Stimulated activated CD8-positive, alpha-beta memory T cell treated with anti-CD3 and anti-CD28 coated beads, Interleukin-12 subunit alpha, Interleukin-12 subunit beta, amount 100 ng/mL, for 4 hours (primary cell): ENCODE data around the gene ANXA6.

Experiments
- DNase-seq: peaks from one replicate; pipeline ENCODE4 v3.0.0-alpha.2; 2020; ENCODE audit warnings: low read depth

The ANXA6 gene

DNA sequence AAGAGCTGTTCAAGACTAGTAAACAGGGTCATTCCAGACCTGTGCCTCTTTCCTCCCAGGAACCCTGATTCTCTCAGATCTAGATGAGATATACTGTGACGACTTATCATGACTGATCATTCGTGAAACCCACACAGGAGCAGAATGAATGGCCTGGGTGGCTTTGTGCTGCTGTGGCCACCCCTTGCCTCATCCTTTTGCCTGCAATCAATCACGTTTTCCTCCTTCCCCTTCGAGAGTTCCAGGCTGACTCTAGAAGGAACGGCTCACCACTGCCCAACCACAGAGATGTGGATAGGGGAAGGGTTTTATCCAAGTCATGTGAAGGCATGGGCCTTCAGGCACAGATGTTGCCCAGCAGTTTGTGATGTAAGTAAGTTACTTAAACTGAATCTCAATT, 5.8 kb downstream of the ANXA6 start:
- no peak for DNase-seq

DNA sequence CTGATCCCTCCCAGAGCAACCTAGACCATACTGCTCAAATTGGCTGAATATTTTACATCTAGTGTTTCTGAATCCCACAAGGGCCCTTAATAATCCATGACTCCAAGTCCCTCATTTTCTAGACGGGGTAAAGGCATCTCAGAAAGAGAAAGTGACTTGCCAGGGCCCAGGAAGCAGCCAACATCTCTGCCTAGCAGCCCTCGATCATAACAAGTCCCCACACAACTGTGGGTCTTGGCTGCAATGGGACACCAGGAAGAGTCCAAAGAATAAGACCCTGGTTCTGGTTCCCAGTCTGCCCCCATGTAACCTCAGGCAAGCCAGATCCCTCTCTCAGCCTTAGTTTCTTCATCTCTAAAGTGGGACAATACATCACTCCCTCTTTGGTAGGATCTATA, 6.3 kb downstream of the ANXA6 start:
- no peak for DNase-seq

DNA sequence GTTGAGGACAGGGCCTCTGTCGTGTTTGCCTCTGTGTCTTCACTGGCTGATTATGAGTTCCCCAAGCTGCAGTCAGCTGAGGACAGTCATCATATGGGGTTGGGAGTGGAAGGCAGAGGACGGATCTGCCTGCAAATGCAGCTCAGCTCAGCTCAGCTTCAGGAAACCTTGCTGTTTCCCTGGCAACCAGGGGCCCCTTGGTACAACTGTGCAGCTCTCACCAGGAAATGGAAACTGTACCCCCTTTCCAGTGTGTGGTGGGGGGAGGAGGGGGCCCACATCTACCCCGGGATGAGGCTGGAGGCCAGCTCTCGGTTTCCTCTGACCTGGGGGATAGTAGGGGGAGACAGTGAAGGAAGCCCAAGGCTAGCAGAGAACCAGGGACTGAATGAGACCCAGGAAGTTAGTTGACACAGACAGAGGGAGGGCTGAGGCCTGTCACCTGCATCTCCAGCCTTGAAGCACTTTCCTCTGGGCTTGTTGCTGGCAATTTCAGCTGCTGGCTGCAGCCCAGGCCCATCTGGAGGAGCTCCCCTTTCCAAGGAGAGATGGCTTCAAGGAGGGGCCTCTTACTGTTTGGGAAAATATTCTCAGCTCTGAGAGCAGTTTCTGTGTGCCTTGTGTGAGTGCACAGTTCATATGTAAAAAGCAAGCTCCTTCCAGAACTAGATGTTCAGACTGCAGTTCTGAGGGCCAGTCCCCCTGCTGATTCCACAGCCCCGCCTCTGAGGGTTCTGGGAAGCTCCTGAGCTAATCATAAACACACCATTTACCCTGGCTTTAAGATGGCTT, 6.9 kb downstream of the ANXA6 start:
- peak; percentile 36 for DNase-seq

DNA sequence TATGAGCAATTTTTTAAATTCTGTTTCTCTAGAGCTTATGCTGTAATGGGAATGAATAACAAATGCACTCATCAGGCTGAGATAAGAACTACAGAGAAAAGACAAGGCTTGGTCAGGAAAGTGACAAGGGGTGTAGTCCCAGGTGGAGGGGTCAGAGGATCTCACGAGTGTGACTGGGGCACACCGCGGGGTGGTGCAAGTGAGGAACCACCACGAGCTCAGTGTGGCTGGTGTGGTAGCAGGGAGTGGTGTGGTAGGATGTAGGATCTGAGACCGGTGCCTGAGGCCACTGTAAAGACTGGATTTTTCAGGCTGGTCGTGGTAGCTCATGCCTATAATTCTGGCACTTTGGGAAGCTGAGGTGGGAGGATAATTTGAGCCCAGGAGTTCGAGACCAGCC, 9.0 kb downstream of the ANXA6 start:
- DNase-seq, result no peak

DNA sequence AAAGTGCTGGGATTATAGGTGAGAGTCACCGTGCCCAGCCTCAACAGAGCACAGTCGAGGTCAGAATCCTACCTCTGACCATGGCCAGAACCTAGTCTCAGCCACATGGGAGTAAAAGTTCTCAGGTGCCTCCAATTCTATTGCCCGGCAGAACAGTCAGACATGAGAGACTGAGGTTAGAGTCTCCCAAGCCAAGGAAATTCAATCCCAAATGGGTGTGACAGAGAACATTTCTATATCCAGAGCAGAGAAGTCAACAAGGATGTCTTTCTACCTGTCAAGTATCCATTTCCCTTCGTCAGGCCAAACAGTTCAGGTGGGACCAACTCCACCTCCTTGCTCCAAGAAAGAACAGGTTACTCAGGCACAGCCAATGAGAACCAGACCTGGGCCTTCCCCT, 10.5 kb downstream of the ANXA6 start:
- no peak for DNase-seq

DNA sequence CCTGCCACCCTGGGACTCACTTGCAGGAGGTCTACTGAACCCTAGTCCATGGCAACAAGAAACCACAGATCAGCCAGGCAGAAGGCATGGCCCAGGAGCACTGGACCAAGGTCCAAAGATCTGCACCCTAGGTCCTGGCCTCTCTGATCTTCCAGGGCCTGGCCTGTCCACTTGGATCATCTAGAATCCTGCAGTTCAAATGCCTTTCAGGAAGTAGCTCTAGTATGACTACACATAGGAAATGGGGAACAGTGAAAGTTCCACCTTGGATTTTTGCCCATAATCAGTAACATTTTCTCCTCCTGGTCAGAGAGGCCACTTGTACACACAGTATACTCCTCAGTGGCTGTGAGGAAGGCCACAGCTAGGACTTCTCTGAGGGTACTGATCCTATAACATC, 11.5 kb downstream of the ANXA6 start:
- DNase-seq, result no peak

DNA sequence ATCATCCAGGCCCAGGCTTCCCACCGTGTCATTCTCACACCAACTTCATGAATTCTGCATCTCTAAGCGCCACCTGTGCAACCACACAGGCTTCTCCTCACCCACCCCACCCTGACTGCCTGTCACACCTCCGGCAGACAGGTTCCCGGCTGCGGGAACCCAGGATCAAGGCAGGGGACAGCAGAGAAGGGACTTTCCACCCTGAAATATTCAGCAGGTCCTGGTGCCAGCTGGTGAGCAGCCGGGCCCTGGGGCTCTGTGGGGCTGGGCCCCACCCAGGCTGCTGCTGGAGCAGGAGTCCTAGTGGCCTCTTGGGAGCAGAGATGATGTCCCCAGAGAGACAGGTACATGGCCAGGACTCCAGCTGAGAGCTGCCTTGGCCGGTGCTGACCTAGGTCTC, 12.7 kb downstream of the ANXA6 start:
- no peak for DNase-seq

DNA sequence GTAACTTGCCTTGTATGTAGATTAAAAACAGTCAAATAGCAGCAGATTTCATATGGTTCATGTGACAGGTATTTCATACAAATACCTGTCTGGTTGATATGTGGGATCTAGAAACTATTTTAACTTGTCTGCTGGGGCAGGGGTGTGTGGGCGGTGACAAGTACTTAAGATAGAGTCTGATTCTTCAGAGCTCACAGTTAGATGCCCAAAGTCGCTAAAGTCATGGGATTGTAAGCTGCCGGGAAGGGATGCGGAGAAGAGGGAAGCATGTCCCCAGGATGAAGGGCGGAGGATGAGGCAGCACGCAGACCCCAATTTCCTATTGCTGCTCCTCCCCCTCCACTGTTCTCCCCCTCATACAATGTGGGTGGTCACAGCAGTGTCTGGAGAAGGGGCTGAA, 13.3 kb downstream of the ANXA6 start:
- no peak for DNase-seq

DNA sequence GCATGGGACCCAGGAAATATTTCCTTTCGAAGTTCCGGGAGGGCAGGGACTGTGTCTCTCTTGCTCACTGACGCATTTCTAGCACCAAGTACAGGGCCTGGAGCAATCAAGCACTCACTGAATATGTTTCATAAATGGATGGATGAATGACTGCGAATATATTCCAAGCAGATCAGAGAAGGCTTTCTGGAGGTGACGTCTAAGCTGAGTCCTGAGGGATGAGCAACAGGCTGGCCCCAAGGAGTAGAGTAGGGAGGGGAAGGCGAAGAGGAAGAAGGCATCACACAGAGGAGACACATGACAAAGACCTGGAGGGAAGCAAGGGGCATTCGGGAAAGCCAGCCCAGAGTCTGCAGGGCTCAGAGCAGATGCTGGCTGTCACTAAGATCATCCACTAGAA, 13.9 kb downstream of the ANXA6 start:
- DNase-seq, result no peak

DNA sequence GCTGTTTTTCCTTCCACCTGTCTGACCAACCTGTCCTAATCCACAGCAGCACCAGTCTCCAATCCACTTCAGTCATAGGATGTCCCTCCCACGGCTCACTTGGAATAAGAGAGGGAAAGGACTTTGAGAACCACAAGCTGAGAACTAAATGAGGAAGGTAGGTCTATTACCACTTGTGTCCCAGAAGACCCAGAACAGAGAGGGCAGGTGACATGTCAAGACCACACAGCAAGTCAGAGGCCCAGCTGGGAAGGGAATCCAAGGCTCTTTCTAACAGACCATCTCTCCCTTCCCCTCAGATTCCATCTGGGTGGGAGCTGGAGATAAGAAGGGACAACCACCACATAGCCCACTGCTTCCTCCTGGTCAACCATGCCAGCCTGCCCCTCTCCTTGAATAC, 14.6 kb downstream of the ANXA6 start:
- DNase-seq, result no peak

DNA sequence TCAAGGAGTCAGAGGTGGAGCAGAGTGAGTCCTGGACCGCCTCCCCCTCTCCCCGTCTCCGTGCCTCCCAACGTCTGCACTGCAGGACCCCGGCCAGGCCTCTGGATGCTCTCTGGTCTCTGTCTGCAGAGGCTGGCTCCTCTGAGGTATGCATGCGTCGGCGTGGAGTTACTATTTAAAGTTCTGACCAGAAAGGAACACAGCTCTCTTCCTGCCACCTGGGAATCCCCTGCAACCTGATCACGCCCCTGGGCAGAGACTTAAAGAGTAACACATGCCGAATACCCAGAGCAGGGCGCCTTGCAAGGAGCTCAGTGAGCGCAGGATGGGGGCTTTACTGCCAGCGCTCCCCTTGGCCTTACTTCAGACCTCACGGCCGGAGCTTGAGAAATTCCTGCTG, 16.0 kb downstream of the ANXA6 start:
- DNase-seq, result no peak

DNA sequence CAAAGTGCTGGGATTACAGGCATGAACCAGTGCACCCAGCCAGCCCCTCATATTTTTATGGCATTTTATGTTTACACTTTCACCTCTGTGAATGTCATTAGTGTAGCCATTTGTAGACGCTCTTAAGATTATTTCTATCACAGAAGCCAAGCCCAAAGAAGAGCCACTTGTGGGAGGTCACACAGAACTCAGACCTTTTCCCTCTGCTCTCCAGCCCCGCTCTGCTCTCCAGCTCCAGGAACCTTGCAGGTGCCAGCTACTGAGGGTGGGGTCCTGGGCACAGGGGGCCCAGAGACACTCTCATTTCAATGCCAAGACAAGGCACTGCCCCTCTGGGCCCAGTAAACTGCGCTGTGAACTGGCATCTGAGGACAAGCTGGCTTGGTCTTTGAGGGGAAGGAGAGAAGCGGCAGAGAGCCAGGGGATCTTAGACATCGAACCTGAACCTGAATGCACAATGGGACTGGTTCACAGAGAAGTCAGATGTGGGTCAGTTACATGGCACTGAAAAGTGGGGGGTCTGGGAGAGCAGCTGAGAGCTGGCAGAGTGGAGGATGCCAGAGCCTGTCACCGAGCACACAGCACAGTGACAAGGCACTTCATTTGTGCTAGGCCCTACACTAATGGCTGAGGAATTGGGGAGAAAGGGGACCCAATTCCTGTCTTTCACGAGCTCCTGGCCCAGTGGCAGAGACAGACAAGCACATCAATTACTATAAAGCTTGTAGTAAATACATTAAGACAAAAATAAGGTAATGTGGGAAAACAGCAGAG, 16.7 kb downstream of the ANXA6 start:
- DNase-seq, result no peak

DNA sequence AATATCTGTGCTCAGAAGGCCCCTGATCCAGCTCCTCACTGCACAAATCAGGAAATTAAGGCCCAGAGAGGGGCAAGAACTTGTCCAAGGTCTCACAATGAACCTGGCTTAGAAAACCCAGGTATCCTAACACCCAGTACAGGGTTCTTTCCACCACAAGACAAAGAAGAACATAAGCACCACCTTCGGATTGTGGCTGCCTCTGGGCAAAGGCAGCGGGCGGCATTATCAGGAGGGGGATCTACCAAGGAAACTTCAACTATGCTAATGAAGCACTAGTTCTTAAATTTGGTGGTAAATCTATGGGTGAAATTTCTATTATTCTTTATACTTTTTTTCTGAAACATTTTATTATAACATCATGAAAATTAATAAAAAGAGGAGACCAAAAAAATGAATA, 17.9 kb downstream of the ANXA6 start:
- no peak for DNase-seq

DNA sequence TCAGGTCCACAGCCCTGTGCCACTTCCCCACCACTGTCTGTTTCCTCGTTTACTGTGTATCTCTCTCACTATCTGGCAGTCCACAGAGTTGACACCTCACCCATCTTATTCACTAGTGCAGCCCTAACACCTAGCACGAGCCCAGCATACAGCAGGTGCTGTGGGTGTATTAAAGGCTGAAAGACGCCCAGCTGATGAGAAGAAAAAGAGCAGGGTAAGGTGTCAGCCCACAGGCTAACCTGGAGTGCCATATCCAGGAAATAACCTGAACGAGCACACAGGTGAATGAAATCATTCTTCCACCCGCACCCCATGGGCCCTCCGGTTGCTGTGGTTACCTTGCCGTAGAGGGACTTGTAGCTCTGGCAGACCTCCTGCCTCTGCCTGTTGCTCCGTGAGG, 18.6 kb downstream of the ANXA6 start:
- DNase-seq, result no peak

DNA sequence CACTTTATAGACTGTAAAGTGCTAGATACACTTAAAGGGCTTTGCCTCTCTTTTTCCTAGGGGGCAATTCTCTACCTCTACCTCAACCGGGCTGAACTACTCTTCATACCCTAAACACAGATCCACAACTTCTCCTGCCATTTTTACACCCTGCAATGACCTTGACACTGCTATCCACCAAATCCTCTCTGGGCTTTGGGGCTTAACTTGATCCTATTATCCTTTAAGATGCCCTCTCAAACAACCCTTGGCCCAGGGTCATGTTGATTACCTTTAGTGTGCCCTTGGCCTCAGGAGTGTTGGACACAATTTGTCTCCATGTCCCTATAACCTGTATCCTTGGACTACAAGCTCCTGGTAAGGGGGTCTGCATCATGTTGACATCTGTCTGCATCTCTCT, 19.5 kb downstream of the ANXA6 start:
- DNase-seq, result no peak

DNA sequence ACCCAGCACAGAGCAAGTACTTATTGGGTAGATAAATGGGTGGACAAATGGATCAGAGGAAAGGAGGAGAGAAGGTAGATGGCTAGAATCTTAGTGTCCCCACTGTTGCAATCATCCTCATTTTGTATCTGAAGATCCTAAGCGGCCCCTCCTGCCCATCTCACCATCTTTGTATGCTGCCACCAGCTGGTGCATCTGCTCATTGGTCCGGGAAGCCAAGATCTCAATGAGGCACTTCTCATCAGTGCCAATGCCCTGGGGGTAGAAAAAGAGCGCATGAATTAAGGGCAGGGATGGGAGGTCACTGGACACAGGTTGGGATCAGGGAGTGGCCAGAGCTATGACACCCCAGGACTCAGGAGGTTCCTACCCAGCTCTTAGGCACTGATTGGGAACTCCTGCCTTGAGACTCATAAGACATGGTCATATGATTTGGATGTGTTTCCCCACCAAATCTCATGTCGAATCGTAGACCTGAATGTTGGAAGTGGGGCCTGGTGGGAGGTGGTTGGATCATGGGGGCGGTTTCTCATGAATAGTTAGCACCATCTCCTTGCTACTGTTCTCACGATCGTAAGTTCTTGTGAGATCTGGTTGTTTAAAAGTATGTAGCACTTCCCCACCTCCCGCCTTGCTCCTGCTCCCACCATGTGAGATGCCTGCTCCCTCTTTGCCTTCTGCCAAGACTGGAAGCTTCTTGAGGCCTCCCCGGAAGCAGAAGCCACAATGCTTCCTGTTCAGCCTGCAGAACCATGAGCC, 20.3 kb downstream of the ANXA6 start:
- no peak for DNase-seq

DNA sequence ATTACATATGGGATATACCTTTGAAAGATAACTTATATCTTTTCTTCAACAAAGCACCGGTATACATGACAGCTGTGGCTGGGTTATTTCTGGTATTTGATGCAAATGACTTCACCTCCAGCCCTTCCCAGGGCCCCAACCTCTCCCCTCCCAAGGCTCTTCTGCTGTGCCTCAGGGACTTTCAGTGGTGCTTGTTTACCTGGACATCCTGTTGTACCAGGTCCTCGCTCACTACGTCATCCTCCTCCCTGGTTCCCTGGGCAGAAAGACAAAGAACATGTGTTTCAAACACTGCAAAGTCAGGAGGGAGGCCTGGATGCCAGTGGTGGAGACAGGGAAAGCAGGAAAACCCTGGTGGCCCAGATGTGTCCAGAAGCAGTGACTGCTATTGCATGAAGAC, 23.4 kb downstream of the ANXA6 start:
- no peak for DNase-seq

DNA sequence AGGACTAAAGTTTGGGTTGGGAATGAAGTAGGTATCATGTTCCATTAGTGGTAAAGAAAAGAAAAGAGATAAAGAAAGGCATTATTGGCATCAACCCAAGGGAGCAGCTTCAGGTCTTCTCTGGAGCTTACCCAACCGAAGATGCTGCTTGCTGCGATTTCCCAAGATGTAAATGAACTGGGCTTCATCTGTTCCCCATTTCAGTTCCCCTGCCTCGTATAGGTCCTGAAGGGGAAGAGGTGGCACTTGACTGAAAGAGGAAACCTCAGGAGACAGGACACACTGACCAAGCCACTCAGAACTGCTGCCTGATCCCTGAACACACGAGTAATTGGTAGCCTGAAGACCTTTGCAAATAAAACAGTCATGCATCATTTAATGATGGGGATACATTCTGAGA, 24.6 kb downstream of the ANXA6 start:
- DNase-seq, result no peak

DNA sequence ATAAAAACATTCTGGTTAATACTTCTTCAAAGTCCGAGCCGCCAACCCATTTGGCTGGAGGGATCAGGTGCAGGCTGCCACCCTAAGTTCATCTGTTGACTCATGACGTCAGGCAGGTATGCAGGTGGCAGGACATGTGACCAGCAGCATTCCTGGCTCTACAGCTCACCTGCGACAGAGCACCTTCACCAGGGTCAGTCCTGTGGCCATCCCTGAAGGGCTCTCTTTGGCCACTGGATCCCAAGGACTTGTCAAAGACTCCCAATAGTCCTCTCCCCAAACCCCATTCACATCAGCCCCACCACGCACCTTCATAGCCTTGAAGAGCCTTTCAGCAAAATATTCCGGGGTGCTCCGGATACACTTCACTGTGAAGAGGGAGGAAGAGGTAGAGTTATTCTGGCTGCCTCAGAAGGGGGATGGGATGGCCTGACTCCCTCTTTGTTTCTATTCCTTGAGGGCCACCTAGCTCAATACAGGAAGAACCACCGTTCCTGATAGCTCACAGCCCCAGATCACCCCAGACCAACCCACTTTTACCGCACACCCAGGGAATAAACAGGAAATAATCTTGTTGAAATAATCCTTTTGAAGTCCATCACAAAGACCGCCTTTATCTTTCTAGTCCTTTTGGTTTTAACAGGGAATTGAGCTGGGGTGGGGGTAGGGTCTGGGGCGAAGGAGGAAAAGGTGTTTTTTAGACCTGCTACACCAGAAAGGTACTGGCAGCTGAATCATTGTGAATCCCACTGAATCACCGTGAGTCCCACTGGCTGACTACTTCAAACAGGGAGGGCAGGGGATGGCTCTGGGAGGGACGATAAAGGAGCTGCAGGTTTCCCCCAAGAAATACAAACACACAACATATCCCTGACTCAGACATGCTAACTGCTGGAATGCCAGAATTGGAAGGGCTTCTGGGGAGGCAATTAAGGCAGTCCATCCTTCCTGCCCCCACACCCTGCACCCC, 26.4 kb downstream of the ANXA6 start:
- DNase-seq, result no peak

DNA sequence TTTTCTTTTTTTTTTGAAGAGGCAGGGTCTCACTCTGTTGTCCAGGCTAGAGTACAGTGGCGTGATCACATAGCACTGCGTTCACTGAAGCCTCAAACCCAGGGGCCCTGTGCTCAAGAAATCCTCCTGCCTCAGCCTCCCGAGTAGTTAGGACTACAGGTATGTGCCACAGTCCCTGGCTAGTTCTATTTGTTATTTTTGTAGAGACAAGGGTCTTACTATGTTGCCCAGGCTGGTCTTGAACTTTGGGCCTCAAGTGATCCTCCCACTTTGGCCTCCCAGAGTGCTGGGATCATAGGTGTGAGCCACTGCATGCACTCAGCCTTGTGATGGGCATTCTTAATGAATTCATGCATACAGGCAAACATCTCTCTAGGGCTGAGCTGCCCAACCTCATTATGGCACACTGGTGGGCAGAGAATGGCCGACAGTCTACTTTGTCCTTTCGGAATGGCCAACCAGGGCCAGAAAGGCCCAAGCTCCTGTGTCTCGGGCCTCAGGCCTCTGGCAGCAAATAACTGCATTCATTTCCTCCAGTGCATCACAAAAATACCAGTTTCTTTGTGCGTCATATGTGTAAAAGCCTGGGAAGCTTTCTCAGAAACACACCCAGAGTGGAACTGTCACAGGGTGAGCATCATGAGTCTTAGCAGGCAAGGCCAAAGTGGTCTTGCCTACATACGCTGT, 27.2 kb downstream of the ANXA6 start:
- no peak for DNase-seq

DNA sequence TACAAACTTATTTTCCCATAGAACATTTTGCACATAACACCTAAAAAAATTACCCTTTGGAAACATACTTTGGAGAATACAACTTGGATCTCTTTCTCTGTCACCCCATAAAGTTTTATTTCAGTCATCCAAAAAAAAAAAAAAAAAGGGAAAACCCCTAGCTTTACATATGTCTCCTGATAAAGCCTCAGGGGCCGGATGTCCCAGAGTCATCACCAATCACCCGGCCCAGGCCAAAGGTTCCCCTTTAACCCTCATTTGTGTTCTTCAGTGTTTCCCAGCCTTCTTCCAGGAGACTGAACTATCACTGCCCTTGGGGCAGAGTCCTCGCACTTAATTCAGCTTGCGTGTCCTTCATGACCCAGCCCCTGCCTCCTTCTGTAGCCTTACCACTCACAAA, 28.8 kb downstream of the ANXA6 start:
- no peak for DNase-seq
